HFF-Myc (cell line): Measurements from ENCODE around the gene NGDN.

ENCODE experiments used
- DNase-seq: peaks from one replicate; pipeline ENCODE4 v3.0.0-alpha.2; 2011; ENCODE audit warnings: low read depth; ENCODE audit errors: extremely low read depth
- H3K4me3 ChIP-seq: replicated peaks from 2 replicates; pipeline ENCODE4 v1.5.1; 2011; ENCODE audit warnings: low read depth, mild to moderate bottlenecking, control low read depth, low read length
- CTCF ChIP-seq: IDR thresholded peaks from 2 replicates; pipeline ENCODE4 v1.5.1; 2012; ENCODE audit warnings: mild to moderate bottlenecking, low read depth, low read length, control low read depth; ENCODE audit errors: missing control alignments

The NGDN gene

GRCh38 chr14:23482823-23483148 is 13.3 kb downstream of the NGDN start:
- DNase-seq, result no peak
- no peak for TF ChIP-seq CTCF
- H3K4me3 ChIP-seq, result no peak overlapping the region

- DNase-seq, result no peak
- TF ChIP-seq CTCF, result peak; percentile 61
- H3K4me3 ChIP-seq, result no peak overlapping the region
Measured at GRCh38 chr14:23483236-23483854, 13.8 kb downstream of the NGDN start.

GRCh38 chr14:23485326-23485725 is 15.8 kb downstream of the NGDN start:
- no peak for DNase-seq
- no peak overlapping the region for H3K4me3 ChIP-seq
- no peak for TF ChIP-seq CTCF

- DNase-seq, result no peak
- H3K4me3 ChIP-seq, result no peak overlapping the region
- TF ChIP-seq CTCF, result no peak
Measured at GRCh38 chr14:23486036-23486435, 16.5 kb downstream of the NGDN start.

GRCh38 chr14:23487216-23487615 is 17.7 kb downstream of the NGDN start:
- H3K4me3 ChIP-seq, result no peak overlapping the region
- no peak for DNase-seq
- no peak for TF ChIP-seq CTCF

- DNase-seq, result no peak
- TF ChIP-seq CTCF, result no peak
- no peak overlapping the region for H3K4me3 ChIP-seq
Measured at GRCh38 chr14:23492618-23493272, 23.2 kb downstream of the NGDN start.

- no peak for DNase-seq
- H3K4me3 ChIP-seq, result no peak overlapping the region
- no peak for TF ChIP-seq CTCF
Measured at GRCh38 chr14:23494223-23494622, 24.7 kb downstream of the NGDN start.
